Activated naive CD4-positive, alpha-beta T cell treated with Interleukin-2 at 50 U/mL for 16 hours (primary cell): ENCODE data around the gene DPYSL4.
"Not testable (repeated sequence)": the region's sequence is repeated elsewhere in the genome, so short reads cannot be mapped to it uniquely, and the experiment has no call there.

Source experiments
- DNase-seq: peaks from one replicate; pipeline ENCODE4 v3.0.0-alpha.2; 2020

DPYSL4 gene

GRCh38 chr10:132209130-132209529, 22.4 kb downstream of the DPYSL4 start:
- DNase-seq, result no peak

- DNase-seq, result no peak
These were observed 23.3 kb downstream of the DPYSL4 start for GRCh38 chr10:132209978-132210530.

GRCh38 chr10:132210766-132211165, 24.0 kb downstream of the DPYSL4 start:
- no peak for DNase-seq

GRCh38 chr10:132211246-132211645, 24.5 kb downstream of the DPYSL4 start:
- no peak for DNase-seq

GRCh38 chr10:132212816-132213215, 26.1 kb downstream of the DPYSL4 start:
- no peak for DNase-seq

- no peak for DNase-seq
These were observed 27.2 kb downstream of the DPYSL4 start for GRCh38 chr10:132213917-132214316.

GRCh38 chr10:132216441-132216840, 29.7 kb downstream of the DPYSL4 start:
- not testable (repeated sequence) for DNase-seq

GRCh38 chr10:132219486-132219885, 32.7 kb downstream of the DPYSL4 start:
- DNase-seq, result no peak

GRCh38 chr10:132220061-132220460, 33.3 kb downstream of the DPYSL4 start:
- DNase-seq, result no peak

GRCh38 chr10:132220996-132221395, 34.2 kb downstream of the DPYSL4 start:
- not testable (repeated sequence) for DNase-seq

GRCh38 chr10:132222726-132223125, 36.0 kb downstream of the DPYSL4 start:
- DNase-seq, result no peak

- peak; percentile 62 for DNase-seq
These were observed 36.4 kb downstream of the DPYSL4 start for GRCh38 chr10:132223156-132223590.

- no peak for DNase-seq
These were observed 37.0 kb downstream of the DPYSL4 start for GRCh38 chr10:132223611-132224342.

- no peak for DNase-seq
These were observed 37.8 kb downstream of the DPYSL4 start for GRCh38 chr10:132224343-132225072.

GRCh38 chr10:132225073-132225848, 38.5 kb downstream of the DPYSL4 start:
- DNase-seq, result no peak

- DNase-seq, result no peak
These were observed 39.1 kb downstream of the DPYSL4 start for GRCh38 chr10:132225849-132226205.

GRCh38 chr10:132226586-132227405, 40.0 kb downstream of the DPYSL4 start:
- DNase-seq, result no peak

GRCh38 chr10:132227851-132228390, 41.2 kb downstream of the DPYSL4 start:
- no peak for DNase-seq

- DNase-seq, result no peak
These were observed 41.9 kb downstream of the DPYSL4 start for GRCh38 chr10:132228616-132229015.

- DNase-seq, result no peak
These were observed 42.3 kb downstream of the DPYSL4 start for GRCh38 chr10:132229096-132229495.

- DNase-seq, result peak; percentile 30
These were observed 43.2 kb downstream of the DPYSL4 start for GRCh38 chr10:132229834-132230556.
